ENCODE measurements around the gene ADGRL2. TPM values are rescaled to one million over a fixed set of nuclear protein-coding genes. Genes with fewer than 3 reads are reported as not detected.

Gene ADGRL2
- total and polyA plus RNA-seq, 7 donors = 5.0 to 13.2 (median 7.2) TPM

GRCh38 chr1:81846630-81847029, 45.9 kb downstream of the ADGRL2 start:
- H3K27me3 ChIP-seq (ENCODE audit: insufficient read depth in 3 of 3, low read length in 2 of 3) = no peaks in the 10 kb centered on the region
- no peak for TF ChIP-seq CTCF (IDR thresholded peaks at IDR 0.05)
- no peaks in the 10 kb centered on the region for H3K4me1 ChIP-seq
- DNase-seq = no peak
- 97% methylated on average over 1 of the region's 1 CpG for WGBS, 3 donors
- H3K36me3 ChIP-seq (ENCODE audit: insufficient read depth in 1 of 2, low read depth in 1 of 2) = no peaks in the 10 kb centered on the region
- ATAC-seq = no peak
- H3K9me3 ChIP-seq = no peaks in the 10 kb centered on the region
- intact Hi-C loops (cut with DNase I) = no loop called here
- H3K4me3 ChIP-seq = no peak overlapping the region
- H3K27ac ChIP-seq = no peak overlapping the region

- no peaks in the 10 kb centered on the region for H3K4me1 ChIP-seq
- intact Hi-C loops (cut with DNase I) = no loop called here
- H3K27ac ChIP-seq = no peak overlapping the region
- DNase-seq (no peak), ATAC-seq (no peak)
- H3K9me3 ChIP-seq = no peaks in the 10 kb centered on the region
- TF ChIP-seq CTCF (IDR thresholded peaks at IDR 0.05) = no peak
- no peaks in the 10 kb centered on the region for H3K36me3 ChIP-seq (ENCODE audit: insufficient read depth in 1 of 2, low read depth in 1 of 2)
- 85 to 87% (median 86%) methylated on average over 2 of the region's 2 CpGs for WGBS, 3 donors
- no peak overlapping the region for H3K4me3 ChIP-seq
- H3K27me3 ChIP-seq (ENCODE audit: insufficient read depth in 3 of 3, low read length in 2 of 3) = no peaks in the 10 kb centered on the region
These were observed 46.3 kb downstream of the ADGRL2 start for GRCh38 chr1:81847063-81847462.

GRCh38 chr1:81848880-81849682, 48.3 kb downstream of the ADGRL2 start:
- no peak overlapping the region for H3K4me3 ChIP-seq
- no peaks in the 10 kb centered on the region for H3K4me1 ChIP-seq
- ATAC-seq (no peak), DNase-seq (no peak)
- TF ChIP-seq CTCF (IDR thresholded peaks at IDR 0.05) = no peak
- H3K27me3 ChIP-seq (ENCODE audit: insufficient read depth in 3 of 3, low read length in 2 of 3) = no peaks in the 10 kb centered on the region
- WGBS, 3 donors = 72 to 79% (median 72%) methylated on average over 5 of the region's 5 CpGs
- intact Hi-C loops (cut with DNase I) = no loop called here
- H3K9me3 ChIP-seq = no peaks in the 10 kb centered on the region
- no peak overlapping the region for H3K27ac ChIP-seq
- H3K36me3 ChIP-seq (ENCODE audit: insufficient read depth in 1 of 2, low read depth in 1 of 2) = no peaks in the 10 kb centered on the region

GRCh38 chr1:81850031-81850430, 49.3 kb downstream of the ADGRL2 start:
- H3K27me3 ChIP-seq (ENCODE audit: insufficient read depth in 3 of 3, low read length in 2 of 3) = no peaks in the 10 kb centered on the region
- DNase-seq (no peak), ATAC-seq (no peak)
- H3K9me3 ChIP-seq = no peaks in the 10 kb centered on the region
- intact Hi-C loops (cut with DNase I) = no loop called here
- no peaks in the 10 kb centered on the region for H3K36me3 ChIP-seq (ENCODE audit: insufficient read depth in 1 of 2, low read depth in 1 of 2)
- WGBS, 3 donors = 79 to 90% (median 87%) methylated on average over 3 of the region's 3 CpGs
- H3K4me3 ChIP-seq = no peak overlapping the region
- no peak overlapping the region for H3K27ac ChIP-seq
- no peaks in the 10 kb centered on the region for H3K4me1 ChIP-seq
- no peak for TF ChIP-seq CTCF (IDR thresholded peaks at IDR 0.05)

- no peak overlapping the region for H3K27ac ChIP-seq
- no peaks in the 10 kb centered on the region for H3K36me3 ChIP-seq (ENCODE audit: insufficient read depth in 1 of 2, low read depth in 1 of 2)
- H3K4me3 ChIP-seq = no peak overlapping the region
- ATAC-seq = no peak
- H3K4me1 ChIP-seq = no peaks in the 10 kb centered on the region
- H3K27me3 ChIP-seq (ENCODE audit: insufficient read depth in 3 of 3, low read length in 2 of 3) = no peaks in the 10 kb centered on the region
- no peaks in the 10 kb centered on the region for H3K9me3 ChIP-seq
- TF ChIP-seq CTCF (IDR thresholded peaks at IDR 0.05) = no peak
- intact Hi-C loops (cut with DNase I) = no loop called here
- no peak for DNase-seq
These were observed 49.8 kb downstream of the ADGRL2 start for GRCh38 chr1:81850495-81850894.
